HCT116 (cell line): ENCODE results near the gene CCDC89. TPM values are rescaled to one million over a fixed set of nuclear protein-coding genes. Genes with fewer than 3 reads are reported as not detected.

Experiments
- ATAC-seq: fragments of 200-7000 bp; cut with Tn5 transposase; 2 replicates; pipeline ENCODE4 v1.9.1; 2020; ENCODE audit warnings: mild to moderate bottlenecking, moderate library complexity
- BruUV-seq: library from RNA; stranded (reverse); fragments of 400-500 nt; replicated peaks from 2 replicates; lab custom pipeline; 2021; lab: Mats Ljungman, UMichigan
- CTCF ChIA-PET: fragments of 300-600 bp; sonication (Branson Sonifier 250); formaldehyde crosslinking; loops from one replicate; lab custom pipeline; 2021; ENCODE audit warnings: antibody characterized with exemption; lab: Charles Lee
- POLR2A ChIA-PET: fragments of 300-600, 350-600 bp; sonication (Branson Sonifier 250); formaldehyde crosslinking; loops from one replicate; lab custom pipeline; 2021; ENCODE audit warnings: antibody characterized with exemption; lab: Charles Lee
- RAD21 ChIA-PET, 2 experiments: fragments of 300-600 bp; sonication (Branson Sonifier 250); formaldehyde crosslinking; loops; one replicate each; lab custom pipeline; 2023; ENCODE audit warnings: low total read pairs in 2 of 2; ENCODE audit not compliant: uncharacterized antibody in 2 of 2, unreplicated experiment in 2 of 2, low non-redundant PET in 1 of 2; lab: Charles Lee
- DNase-seq: peaks from one replicate; pipeline ENCODE4 v3.0.0-alpha.2; 2010; ENCODE audit warnings: low read depth, low spot score
- H2AFZ ChIP-seq: fragments of 200-600 bp; shearing (Covaris generic), sonication (generic); 2 replicates; pipeline ENCODE4 v1.6.1; 2017; ENCODE audit warnings: low read depth, mixed run types, mixed read lengths, antibody characterized with exemption, low read length; ENCODE audit not compliant: poor library complexity, severe bottlenecking
- H3K27ac ChIP-seq: 2 replicates; pipeline ENCODE4 v1.5.1; 2012; ENCODE audit warnings: low read depth, low read length
- H3K27me3 ChIP-seq: fragments of 200-600 bp; sonication (generic); 2 replicates; pipeline ENCODE4 v1.6.1; 2016; ENCODE audit warnings: mixed run types, low read length, mixed read lengths; ENCODE audit not compliant: insufficient read depth
- H3K36me3 ChIP-seq, 2 experiments: fragments of 200-500 bp in 1 of 2; fragments of 200-600 bp in 1 of 2; sonication (Bioruptor generic) in 1 of 2; sonication (generic) in 1 of 2; 2 replicates each; pipeline versions ENCODE4 v1.5.1 to v1.6.1; 2014 to 2016; ENCODE audit warnings: low read length in 2 of 2, inconsistent platforms in 1 of 2, mixed read lengths in 1 of 2, mixed run types in 1 of 2; ENCODE audit not compliant: insufficient read depth in 2 of 2, control insufficient read depth in 1 of 2
- H3K4me1 ChIP-seq, 2 experiments: fragments of 200-600 bp in 1 of 2; sonication (generic) in 1 of 2; 2 replicates each; pipeline versions ENCODE4 v1.5.1 to v1.6.1; 2012 to 2017; ENCODE audit warnings: low read length in 2 of 2, inconsistent platforms in 1 of 2, mild to moderate bottlenecking in 1 of 2, mixed read lengths in 1 of 2, mixed run types in 1 of 2, moderate library complexity in 1 of 2; ENCODE audit not compliant: insufficient read depth in 2 of 2, control insufficient read depth in 1 of 2
- H3K4me2 ChIP-seq: fragments of 200-600 bp; sonication (generic); 2 replicates; pipeline ENCODE4 v1.6.1; 2017; ENCODE audit warnings: mixed run types, low read length, mixed read lengths
- H3K4me3 ChIP-seq, 2 experiments: fragments of 200-600 bp in 1 of 2; sonication (generic) in 1 of 2; replicated peaks in 1 of 2; 2 replicates each; pipeline ENCODE4 v1.5.1; 2011 to 2016; ENCODE audit warnings: low read length in 2 of 2, control low read depth in 1 of 2, low read depth in 1 of 2, mild to moderate bottlenecking in 1 of 2, mixed read lengths in 1 of 2, mixed run types in 1 of 2
- H3K79me2 ChIP-seq: fragments of 200-600 bp; sonication (generic); 2 replicates; pipeline ENCODE4 v1.6.1; 2017; ENCODE audit warnings: mild to moderate bottlenecking, mixed run types, low read length, moderate library complexity, mixed read lengths; ENCODE audit not compliant: insufficient read depth
- H3K9ac ChIP-seq: fragments of 200-600 bp; sonication (generic); 2 replicates; pipeline ENCODE4 v1.6.1; 2016; ENCODE audit warnings: low read length, mixed read lengths
- H3K9me2 ChIP-seq: fragments of 200-600 bp; sonication (generic), shearing (Covaris generic); 2 replicates; pipeline ENCODE4 v1.6.1; 2017; ENCODE audit warnings: mixed run types, mild to moderate bottlenecking, moderate library complexity; ENCODE audit not compliant: insufficient read depth
- H3K9me3 ChIP-seq, 2 experiments: fragments of 200-500 bp in 1 of 2; fragments of 200-600 bp in 1 of 2; sonication (Bioruptor generic) in 1 of 2; sonication (generic) in 1 of 2; 2 replicates each; pipeline ENCODE4 v1.6.1; 2014 to 2017; ENCODE audit warnings: low read length in 2 of 2, mixed read lengths in 2 of 2, inconsistent platforms in 1 of 2, low read depth in 1 of 2, mild to moderate bottlenecking in 1 of 2, mixed run types in 1 of 2, moderate library complexity in 1 of 2; ENCODE audit not compliant: control insufficient read depth in 1 of 2, insufficient read depth in 1 of 2
- H4K20me1 ChIP-seq: fragments of 200-600 bp; sonication (generic), shearing (Covaris generic); 2 replicates; pipeline ENCODE4 v1.6.1; 2017; ENCODE audit warnings: mixed run types, mild to moderate bottlenecking, moderate library complexity; ENCODE audit not compliant: insufficient read depth
- CEBPB ChIP-seq: IDR thresholded peaks from 2 replicates; pipeline ENCODE4 v1.6.1; 2012; ENCODE audit warnings: low read depth
- EGR1 ChIP-seq: IDR thresholded peaks from 2 replicates; pipeline ENCODE4 v1.6.1; 2012; ENCODE audit warnings: low read depth
- ELF1 ChIP-seq: IDR thresholded peaks from 2 replicates; pipeline ENCODE4 v1.6.1; 2012; ENCODE audit warnings: low read depth, borderline replicate concordance
- EZH2 ChIP-seq: fragments of 200-600 bp; sonication (generic); IDR thresholded peaks from 2 replicates; pipeline ENCODE4 v1.6.1; 2017; ENCODE audit warnings: antibody characterized with exemption, mixed run types
- EZH2phosphoT487 ChIP-seq: fragments of 200-600 bp; IDR thresholded peaks from 2 replicates; pipeline ENCODE4 v1.6.1; 2018; ENCODE audit warnings: antibody characterized with exemption, borderline replicate concordance
- FOSL1 ChIP-seq: IDR thresholded peaks from 2 replicates; pipeline ENCODE4 v1.6.1; 2012; ENCODE audit warnings: low read depth
- JUND ChIP-seq: IDR thresholded peaks from 2 replicates; pipeline ENCODE4 v1.6.1; 2012
- SRF ChIP-seq: IDR thresholded peaks from 2 replicates; pipeline ENCODE4 v1.6.1; 2012; ENCODE audit warnings: low read depth
- ZFX ChIP-seq: fragments of 450-650 bp; IDR thresholded peaks from 2 replicates; pipeline ENCODE4 v1.6.1; 2017
- ZNF274 ChIP-seq: fragments of 200-500 bp; sonication (Bioruptor generic); IDR thresholded peaks from 2 replicates; pipeline ENCODE4 v1.6.1; 2014; ENCODE audit warnings: mild to moderate bottlenecking, low read depth, low read length, inconsistent platforms
- intact Hi-C: fragments of 100-400 bp; cut with micrococcal nuclease; formaldehyde crosslinking; loops from 2 replicates; pipeline ENCODE4 v1.10.0; 2022
- total RNA-seq: library from RNA; stranded (reverse); gene quantifications from one replicate; pipeline ENCODE4 v1.2.1, GENCODE V29; 2021; ENCODE audit not compliant: unreplicated experiment
- TF ChIP-seq, protein P1 (sequence below): IDR thresholded peaks from 2 replicates; pipeline ENCODE4 v1.6.1; 2012
- TF ChIP-seq, protein P2 (sequence below): IDR thresholded peaks from 2 replicates; pipeline ENCODE4 v1.6.1; 2011; ENCODE audit warnings: mild to moderate bottlenecking, low read length, moderate library complexity; ENCODE audit not compliant: insufficient replicate concordance; ENCODE audit errors: extremely low read depth
- TF ChIP-seq, protein P3 (sequence below): IDR thresholded peaks from 2 replicates; pipeline ENCODE4 v1.6.1; 2012
- TF ChIP-seq, protein P4 (sequence below): IDR thresholded peaks from 2 replicates; pipeline ENCODE4 v1.6.1; 2012; ENCODE audit warnings: low read depth
- TF ChIP-seq, protein P5 (sequence below), 3 experiments: fragments of 200-600 bp in 1 of 3; sonication (generic) in 1 of 3; IDR thresholded peaks in 2 of 3; conservative IDR thresholded peaks in 1 of 3; 2 replicates each; pipeline ENCODE4 v1.5.1; 2012 to 2017; ENCODE audit warnings: low read depth in 2 of 3, low read length in 2 of 3, antibody characterized with exemption in 1 of 3, borderline replicate concordance in 1 of 3, control low read depth in 1 of 3, mild to moderate bottlenecking in 1 of 3, mixed read lengths in 1 of 3, mixed run types in 1 of 3, moderate library complexity in 1 of 3; ENCODE audit not compliant: insufficient read depth in 1 of 3

CCDC89 gene
- total RNA-seq, 1 experiment from 2014 or later, result 0.22 TPM

DNA sequence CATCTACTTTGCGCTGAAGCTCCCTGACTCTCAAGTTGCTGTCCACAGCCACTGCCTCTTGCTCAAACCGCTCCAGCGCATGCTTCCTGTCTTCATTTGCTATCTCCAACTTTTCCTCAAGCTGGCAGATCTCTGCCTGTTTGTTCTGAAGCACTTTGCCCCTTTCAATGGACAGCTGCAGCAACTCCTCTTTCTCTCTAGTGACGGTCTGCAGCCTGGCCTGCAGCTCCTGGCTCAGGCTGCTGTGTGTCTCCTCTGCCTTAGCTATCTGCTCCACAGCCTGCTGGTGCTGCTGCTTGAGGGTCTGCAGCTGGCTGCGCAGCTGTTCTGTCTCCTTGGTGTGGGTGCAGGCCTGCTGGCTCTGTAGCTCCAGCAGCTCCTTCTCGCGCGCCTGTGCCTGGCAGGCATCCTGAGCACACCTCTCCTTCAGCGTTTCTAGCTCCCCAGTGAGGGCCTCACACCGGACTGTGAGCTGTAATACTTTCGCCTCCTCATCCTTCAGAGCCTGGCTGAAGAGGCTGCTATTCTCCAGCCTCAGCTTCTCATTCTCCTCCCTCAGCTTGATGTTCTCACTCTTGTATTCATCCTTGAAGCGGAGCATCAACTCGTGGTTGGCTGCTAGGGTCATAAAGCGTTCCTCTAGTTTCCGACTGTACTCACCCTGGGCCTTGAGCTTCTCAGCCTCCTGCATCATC lies 723 bp downstream of the CCDC89 start:
- Histone ChIP-seq H3K4me2 (no peak overlapping the region), H3K4me1 (no peaks in the 10 kb centered on the region), H3K9me2 (no peaks in the 10 kb centered on the region), H3K27me3 (no peaks in the 10 kb centered on the region), H3K9me3 (no peaks in the 10 kb centered on the region), H3K36me3 (no peaks in the 10 kb centered on the region), H3K27ac (no peak overlapping the region), H4K20me1 (no peaks in the 10 kb centered on the region), H3K79me2 (no peaks in the 10 kb centered on the region), H3K4me3 (no peak overlapping the region), H2AFZ (no peak overlapping the region), H3K9ac (no peak overlapping the region)
- no peak for ATAC-seq
- RAD21 ChIA-PET, result no interaction called here
- POLR2A ChIA-PET, result interaction anchor here (0.6 kb wide), 1 partner anchor 49 kb away, joined by 3 read pairs; no protein-coding TSS in a partner anchor
- BruUV-seq, result no TSS peak
- DNase-seq, result no peak
- CTCF ChIA-PET, result interaction anchor here (1.1 kb wide), 1 partner anchor 10 kb away, joined by 4 read pairs; no protein-coding TSS in a partner anchor
- TF ChIP-seq JUND (no peak), EZH2 (no peak), EZH2phosphoT487 (no peak), SRF (no peak), ZNF274 (no peak), EGR1 (no peak), FOSL1 (no peak), ZFX (no peak), CEBPB (no peak), ELF1 (no peak)
- TF ChIP-seq, protein P1, sequence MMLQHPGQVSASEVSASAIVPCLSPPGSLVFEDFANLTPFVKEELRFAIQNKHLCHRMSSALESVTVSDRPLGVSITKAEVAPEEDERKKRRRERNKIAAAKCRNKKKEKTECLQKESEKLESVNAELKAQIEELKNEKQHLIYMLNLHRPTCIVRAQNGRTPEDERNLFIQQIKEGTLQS, result no peak
- TF ChIP-seq, protein P2, sequence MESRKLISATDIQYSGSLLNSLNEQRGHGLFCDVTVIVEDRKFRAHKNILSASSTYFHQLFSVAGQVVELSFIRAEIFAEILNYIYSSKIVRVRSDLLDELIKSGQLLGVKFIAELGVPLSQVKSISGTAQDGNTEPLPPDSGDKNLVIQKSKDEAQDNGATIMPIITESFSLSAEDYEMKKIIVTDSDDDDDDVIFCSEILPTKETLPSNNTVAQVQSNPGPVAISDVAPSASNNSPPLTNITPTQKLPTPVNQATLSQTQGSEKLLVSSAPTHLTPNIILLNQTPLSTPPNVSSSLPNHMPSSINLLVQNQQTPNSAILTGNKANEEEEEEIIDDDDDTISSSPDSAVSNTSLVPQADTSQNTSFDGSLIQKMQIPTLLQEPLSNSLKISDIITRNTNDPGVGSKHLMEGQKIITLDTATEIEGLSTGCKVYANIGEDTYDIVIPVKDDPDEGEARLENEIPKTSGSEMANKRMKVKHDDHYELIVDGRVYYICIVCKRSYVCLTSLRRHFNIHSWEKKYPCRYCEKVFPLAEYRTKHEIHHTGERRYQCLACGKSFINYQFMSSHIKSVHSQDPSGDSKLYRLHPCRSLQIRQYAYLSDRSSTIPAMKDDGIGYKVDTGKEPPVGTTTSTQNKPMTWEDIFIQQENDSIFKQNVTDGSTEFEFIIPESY, result no peak
- TF ChIP-seq, protein P3, sequence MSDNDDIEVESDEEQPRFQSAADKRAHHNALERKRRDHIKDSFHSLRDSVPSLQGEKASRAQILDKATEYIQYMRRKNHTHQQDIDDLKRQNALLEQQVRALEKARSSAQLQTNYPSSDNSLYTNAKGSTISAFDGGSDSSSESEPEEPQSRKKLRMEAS, result no peak
- TF ChIP-seq, protein P4, sequence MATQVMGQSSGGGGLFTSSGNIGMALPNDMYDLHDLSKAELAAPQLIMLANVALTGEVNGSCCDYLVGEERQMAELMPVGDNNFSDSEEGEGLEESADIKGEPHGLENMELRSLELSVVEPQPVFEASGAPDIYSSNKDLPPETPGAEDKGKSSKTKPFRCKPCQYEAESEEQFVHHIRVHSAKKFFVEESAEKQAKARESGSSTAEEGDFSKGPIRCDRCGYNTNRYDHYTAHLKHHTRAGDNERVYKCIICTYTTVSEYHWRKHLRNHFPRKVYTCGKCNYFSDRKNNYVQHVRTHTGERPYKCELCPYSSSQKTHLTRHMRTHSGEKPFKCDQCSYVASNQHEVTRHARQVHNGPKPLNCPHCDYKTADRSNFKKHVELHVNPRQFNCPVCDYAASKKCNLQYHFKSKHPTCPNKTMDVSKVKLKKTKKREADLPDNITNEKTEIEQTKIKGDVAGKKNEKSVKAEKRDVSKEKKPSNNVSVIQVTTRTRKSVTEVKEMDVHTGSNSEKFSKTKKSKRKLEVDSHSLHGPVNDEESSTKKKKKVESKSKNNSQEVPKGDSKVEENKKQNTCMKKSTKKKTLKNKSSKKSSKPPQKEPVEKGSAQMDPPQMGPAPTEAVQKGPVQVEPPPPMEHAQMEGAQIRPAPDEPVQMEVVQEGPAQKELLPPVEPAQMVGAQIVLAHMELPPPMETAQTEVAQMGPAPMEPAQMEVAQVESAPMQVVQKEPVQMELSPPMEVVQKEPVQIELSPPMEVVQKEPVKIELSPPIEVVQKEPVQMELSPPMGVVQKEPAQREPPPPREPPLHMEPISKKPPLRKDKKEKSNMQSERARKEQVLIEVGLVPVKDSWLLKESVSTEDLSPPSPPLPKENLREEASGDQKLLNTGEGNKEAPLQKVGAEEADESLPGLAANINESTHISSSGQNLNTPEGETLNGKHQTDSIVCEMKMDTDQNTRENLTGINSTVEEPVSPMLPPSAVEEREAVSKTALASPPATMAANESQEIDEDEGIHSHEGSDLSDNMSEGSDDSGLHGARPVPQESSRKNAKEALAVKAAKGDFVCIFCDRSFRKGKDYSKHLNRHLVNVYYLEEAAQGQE, result no peak
- TF ChIP-seq, protein P5, sequence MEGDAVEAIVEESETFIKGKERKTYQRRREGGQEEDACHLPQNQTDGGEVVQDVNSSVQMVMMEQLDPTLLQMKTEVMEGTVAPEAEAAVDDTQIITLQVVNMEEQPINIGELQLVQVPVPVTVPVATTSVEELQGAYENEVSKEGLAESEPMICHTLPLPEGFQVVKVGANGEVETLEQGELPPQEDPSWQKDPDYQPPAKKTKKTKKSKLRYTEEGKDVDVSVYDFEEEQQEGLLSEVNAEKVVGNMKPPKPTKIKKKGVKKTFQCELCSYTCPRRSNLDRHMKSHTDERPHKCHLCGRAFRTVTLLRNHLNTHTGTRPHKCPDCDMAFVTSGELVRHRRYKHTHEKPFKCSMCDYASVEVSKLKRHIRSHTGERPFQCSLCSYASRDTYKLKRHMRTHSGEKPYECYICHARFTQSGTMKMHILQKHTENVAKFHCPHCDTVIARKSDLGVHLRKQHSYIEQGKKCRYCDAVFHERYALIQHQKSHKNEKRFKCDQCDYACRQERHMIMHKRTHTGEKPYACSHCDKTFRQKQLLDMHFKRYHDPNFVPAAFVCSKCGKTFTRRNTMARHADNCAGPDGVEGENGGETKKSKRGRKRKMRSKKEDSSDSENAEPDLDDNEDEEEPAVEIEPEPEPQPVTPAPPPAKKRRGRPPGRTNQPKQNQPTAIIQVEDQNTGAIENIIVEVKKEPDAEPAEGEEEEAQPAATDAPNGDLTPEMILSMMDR (IDR thresholded peaks at IDR 0.05 in 2 of 3, conservative IDR thresholded peaks at IDR 0.05 in 1 of 3; ENCODE audit: borderline replicate concordance in 1 of 3, insufficient read depth in 1 of 3, low read depth in 2 of 3, low read length in 2 of 3), result no peak
- intact Hi-C loops, result no loop called here
